ENCODE measurements around the gene NFATC2.
"Not testable (repeated sequence)": the region's sequence is repeated elsewhere in the genome, so short reads cannot be mapped to it uniquely, and the experiment has no call there.

NFATC2 gene

GRCh38 chr20:51567622-51568021 is 25.1 kb upstream of the NFATC2 start:
- DNase-seq = no peak

- DNase-seq = no peak
These were observed 24.1 kb upstream of the NFATC2 start for GRCh38 chr20:51566594-51566993.

- DNase-seq = no peak
These were observed 23.0 kb upstream of the NFATC2 start for GRCh38 chr20:51565298-51566144.

GRCh38 chr20:51563486-51564332 is 21.2 kb upstream of the NFATC2 start:
- no peak for DNase-seq

GRCh38 chr20:51563174-51563485 is 20.6 kb upstream of the NFATC2 start:
- no peak for DNase-seq

- DNase-seq = peak; percentile 9
These were observed 20.0 kb upstream of the NFATC2 start for GRCh38 chr20:51562332-51563173.

- no peak for DNase-seq
These were observed 19.5 kb upstream of the NFATC2 start for GRCh38 chr20:51562027-51562331.

GRCh38 chr20:51560550-51561307 is 18.2 kb upstream of the NFATC2 start:
- DNase-seq = no peak

- DNase-seq = no peak
These were observed 17.5 kb upstream of the NFATC2 start for GRCh38 chr20:51560042-51560441.

GRCh38 chr20:51554538-51555165 is 12.1 kb upstream of the NFATC2 start:
- DNase-seq = no peak

- DNase-seq = no peak
These were observed 11.5 kb upstream of the NFATC2 start for GRCh38 chr20:51553897-51554486.

GRCh38 chr20:51551186-51551585 is 8.7 kb upstream of the NFATC2 start:
- no peak for DNase-seq

GRCh38 chr20:51549474-51549873 is 7.0 kb upstream of the NFATC2 start:
- DNase-seq = no peak

GRCh38 chr20:51547951-51548350 is 5.4 kb upstream of the NFATC2 start:
- no peak for DNase-seq

- no peak for DNase-seq
These were observed 3.0 kb upstream of the NFATC2 start for GRCh38 chr20:51545515-51545914.

GRCh38 chr20:51543422-51543788 is 886 bp upstream of the NFATC2 start:
- no peak for DNase-seq

- peak; percentile 36 for DNase-seq
These were observed 417 bp downstream of the NFATC2 start for GRCh38 chr20:51542033-51542570.

- DNase-seq = peak; percentile 75
These were observed 1.1 kb downstream of the NFATC2 start for GRCh38 chr20:51541189-51542032.

GRCh38 chr20:51540580-51540979 is 1.9 kb downstream of the NFATC2 start:
- DNase-seq = no peak

- DNase-seq = not testable (repeated sequence)
These were observed 2.4 kb downstream of the NFATC2 start for GRCh38 chr20:51540074-51540473.

Measured in T-helper 9 cell (primary cell).